GM19328 (cell line): Measurements from ENCODE around the gene USP33.
"Not testable (repeated sequence)": the region's sequence is repeated elsewhere in the genome, so short reads cannot be mapped to it uniquely, and the experiment has no call there.

ENCODE experiments used
- ATAC-seq: cut with Tn5 transposase; IDR thresholded peaks from one replicate; pipeline ENCODE4 v1.9.1; 2021; ENCODE audit warnings: mild to moderate bottlenecking, moderate library complexity; ENCODE audit not compliant: unreplicated experiment

The USP33 gene

GRCh38 chr1:77759071-77760028 is at the start of gene USP33:
USP33 (minus strand) TSS chr1:77759852; CDS start chr1:77741697, 18,155 bp downstream.
- ATAC-seq = peak; percentile 96

GRCh38 chr1:77803371-77803770 is 43.7 kb upstream of the USP33 start:
- ATAC-seq = no peak

GRCh38 chr1:77802026-77802425 is 42.4 kb upstream of the USP33 start:
- ATAC-seq = no peak

- ATAC-seq = no peak
These were observed 38.3 kb upstream of the USP33 start for GRCh38 chr1:77797991-77798390.

GRCh38 chr1:77796695-77797405 is 37.2 kb upstream of the USP33 start:
- ATAC-seq = no peak

- no peak for ATAC-seq
These were observed 34.9 kb upstream of the USP33 start for GRCh38 chr1:77794550-77794949.

GRCh38 chr1:77786093-77786741 is 26.6 kb upstream of the USP33 start:
- ATAC-seq = not testable (repeated sequence)

GRCh38 chr1:77783141-77783540 is 23.5 kb upstream of the USP33 start:
- no peak for ATAC-seq

- ATAC-seq = no peak
These were observed 22.0 kb upstream of the USP33 start for GRCh38 chr1:77781683-77782082.

- peak; percentile 94 for ATAC-seq
These were observed 20.1 kb upstream of the USP33 start, which contains the start of gene MIGA1 for GRCh38 chr1:77779529-77780281. MIGA1 (plus strand) TSS chr1:77779649; CDS start chr1:77783253, 3,604 bp downstream.

- ATAC-seq = no peak
These were observed 16.5 kb upstream of the USP33 start for GRCh38 chr1:77776007-77776700.

- no peak for ATAC-seq
These were observed 8.4 kb upstream of the USP33 start for GRCh38 chr1:77768006-77768405.

GRCh38 chr1:77762072-77762476 is 2.4 kb upstream of the USP33 start:
- no peak for ATAC-seq

- no peak for ATAC-seq
These were observed 2.0 kb downstream of the USP33 start for GRCh38 chr1:77757603-77758002.

- ATAC-seq = no peak
These were observed 2.5 kb downstream of the USP33 start for GRCh38 chr1:77757066-77757584.

- ATAC-seq = no peak
These were observed 3.4 kb downstream of the USP33 start for GRCh38 chr1:77756052-77756754.

- not testable (repeated sequence) for ATAC-seq
These were observed 10.2 kb downstream of the USP33 start for GRCh38 chr1:77749489-77749888.

GRCh38 chr1:77744576-77744975 is 15.1 kb downstream of the USP33 start:
- ATAC-seq = no peak

GRCh38 chr1:77742011-77742555 is 17.6 kb downstream of the USP33 start:
- no peak for ATAC-seq
